Urinary bladder (tissue), 4 donors: ENCODE data around the gene RBM17. TPM values are rescaled to one million over a fixed set of nuclear protein-coding genes. Genes with fewer than 3 reads are reported as not detected.

ENCODE experiments used
- DNase-seq: peaks from one replicate; pipeline ENCODE4 v3.0.0-alpha.2; 2015; ENCODE audit errors: extremely low spot score
- H3K27ac ChIP-seq: one replicate; pipeline ENCODE4 v1.5.1; 2013; ENCODE audit warnings: low read depth, mild to moderate bottlenecking, moderate library complexity
- H3K36me3 ChIP-seq: one replicate; pipeline ENCODE4 v1.6.1; 2013; ENCODE audit warnings: mild to moderate bottlenecking, moderate library complexity; ENCODE audit not compliant: insufficient read depth
- H3K4me1 ChIP-seq: one replicate; pipeline ENCODE4 v1.6.1; 2013; ENCODE audit warnings: mild to moderate bottlenecking, moderate library complexity; ENCODE audit not compliant: insufficient read depth
- H3K4me3 ChIP-seq: one replicate; pipeline ENCODE4 v1.5.1; 2013; ENCODE audit warnings: low read depth, low read length
- WGBS: extraction: QIAGEN DNeasy Blood & Tissue Kit; methylation state at CpG from one replicate; pipeline ENCODE4 v1.1.7; 2013; 5-methylcytosine and 5-hydroxymethylcytosine counted together
- polyA plus RNA-seq: library from polyadenylated mRNA; stranded (reverse); fragments of 200-250 nt; gene quantifications from one replicate; pipeline ENCODE4 v1.2.3, GENCODE V29; 2013
- total RNA-seq: library from RNA; depleted of rRNA; stranded (reverse); fragments of >200 nt; gene quantifications from one replicate; pipeline ENCODE4 v1.2.3, GENCODE V29; 2014
- donor health status: healthy with polysubstance abuse.
- donor health status: healthy.

Gene RBM17
- total and polyA plus RNA-seq, 2 donors = 58.3 to 59.6 TPM

- no peak overlapping the region for H3K27ac ChIP-seq
- DNase-seq = no peak
- H3K4me3 ChIP-seq = peak overlapping the region; percentile 71
- 2% methylated on average over 76 of the region's 76 CpGs for WGBS
- no peaks in the 10 kb centered on the region for H3K36me3 ChIP-seq
- no peaks in the 10 kb centered on the region for H3K4me1 ChIP-seq
Measured at GRCh38 chr10:6145166-6145987, 56.5 kb downstream of the RBM17 start.

GRCh38 chr10:6146013-6146785 is 57.4 kb downstream of the RBM17 start:
- Histone ChIP-seq H3K36me3 (no peaks in the 10 kb centered on the region), H3K4me3 (peak overlapping the region; percentile 71), H3K27ac (no peak overlapping the region), H3K4me1 (no peaks in the 10 kb centered on the region)
- DNase-seq = no peak
- 67% methylated on average over 22 of the region's 22 CpGs for WGBS

GRCh38 chr10:6146921-6147320 is 58.1 kb downstream of the RBM17 start:
- no peaks in the 10 kb centered on the region for H3K4me1 ChIP-seq
- WGBS = 85% methylated on average over 11 of the region's 11 CpGs
- H3K27ac ChIP-seq = no peak overlapping the region
- no peak for DNase-seq
- no peak overlapping the region for H3K4me3 ChIP-seq
- H3K36me3 ChIP-seq = no peaks in the 10 kb centered on the region

GRCh38 chr10:6148251-6148701 is 59.4 kb downstream of the RBM17 start:
- no peak overlapping the region for H3K27ac ChIP-seq
- no peaks in the 10 kb centered on the region for H3K4me1 ChIP-seq
- H3K4me3 ChIP-seq = no peak overlapping the region
- 83% methylated on average over 7 of the region's 7 CpGs for WGBS
- DNase-seq = no peak
- no peaks in the 10 kb centered on the region for H3K36me3 ChIP-seq

GRCh38 chr10:6148908-6149307 is 60.1 kb downstream of the RBM17 start:
- Histone ChIP-seq H3K4me3 (no peak overlapping the region), H3K36me3 (no peaks in the 10 kb centered on the region), H3K4me1 (no peaks in the 10 kb centered on the region), H3K27ac (no peak overlapping the region)
- WGBS = 89% methylated on average over 6 of the region's 6 CpGs
- no peak for DNase-seq

GRCh38 chr10:6151087-6151977 is 62.5 kb downstream of the RBM17 start:
- WGBS = 45% methylated on average over 22 of the region's 22 CpGs
- no peak for DNase-seq

GRCh38 chr10:6153845-6154244 is 65.0 kb downstream of the RBM17 start:
- Histone ChIP-seq H3K4me1 (no peaks in the 10 kb centered on the region), H3K36me3 (no peaks in the 10 kb centered on the region), H3K4me3 (no peak overlapping the region), H3K27ac (no peak overlapping the region)
- DNase-seq = no peak
- 89% methylated on average over 7 of the region's 7 CpGs for WGBS

More at GRCh38 chr10:6151087-6151977, 62.5 kb downstream of the RBM17 start:
- H3K27ac ChIP-seq = no peak overlapping the region
- no peaks in the 10 kb centered on the region for H3K4me1 ChIP-seq
- H3K4me3 ChIP-seq = no peak overlapping the region
- H3K36me3 ChIP-seq = no peaks in the 10 kb centered on the region

GRCh38 chr10:6154566-6154965 is 65.7 kb downstream of the RBM17 start:
- Histone ChIP-seq H3K4me1 (no peaks in the 10 kb centered on the region), H3K4me3 (no peak overlapping the region), H3K36me3 (no peaks in the 10 kb centered on the region), H3K27ac (no peak overlapping the region)
- WGBS = 96% methylated on average over 14 of the region's 14 CpGs
- no peak for DNase-seq

GRCh38 chr10:6158276-6158675 is 69.4 kb downstream of the RBM17 start:
- 92% methylated on average over 7 of the region's 7 CpGs for WGBS
- Histone ChIP-seq H3K4me1 (no peaks in the 10 kb centered on the region), H3K27ac (no peak overlapping the region)

GRCh38 chr10:6161921-6162320 is 73.1 kb downstream of the RBM17 start:
- no peaks in the 10 kb centered on the region for H3K4me1 ChIP-seq
- WGBS = 63% methylated on average over 3 of the region's 3 CpGs

More at GRCh38 chr10:6158276-6158675, 69.4 kb downstream of the RBM17 start:
- DNase-seq = no peak
- Histone ChIP-seq H3K4me3 (no peak overlapping the region), H3K36me3 (no peaks in the 10 kb centered on the region)

GRCh38 chr10:6162589-6163356 is 73.9 kb downstream of the RBM17 start:
- Histone ChIP-seq H3K27ac (no peak overlapping the region), H3K36me3 (no peaks in the 10 kb centered on the region), H3K4me1 (no peaks in the 10 kb centered on the region), H3K4me3 (no peak overlapping the region)
- 49% methylated on average over 12 of the region's 12 CpGs for WGBS
- DNase-seq = no peak

More at GRCh38 chr10:6161921-6162320, 73.1 kb downstream of the RBM17 start:
- no peak for DNase-seq
- no peak overlapping the region for H3K27ac ChIP-seq
- no peaks in the 10 kb centered on the region for H3K36me3 ChIP-seq
- H3K4me3 ChIP-seq = no peak overlapping the region

- no peaks in the 10 kb centered on the region for H3K4me1 ChIP-seq
- DNase-seq = peak; percentile 43
- under 1% methylated on average over 91 of the region's 91 CpGs for WGBS
Measured at GRCh38 chr10:6163364-6164270, 74.8 kb downstream of the RBM17 start.

More at GRCh38 chr10:6163364-6164270, 74.8 kb downstream of the RBM17 start:
- no peaks in the 10 kb centered on the region for H3K36me3 ChIP-seq
- H3K4me3 ChIP-seq = peak overlapping the region; percentile 56
- peak overlapping the region; percentile 94 for H3K27ac ChIP-seq
